HEK293 (cell line): ENCODE data around the gene SCRN2.
A peak's percentile ranks its signal among the peaks of the same experiment; 100 is the strongest.

Source experiments
- EGR2 ChIP-seq: fragments of 450-650 bp; formaldehyde crosslinking; IDR thresholded peaks from 2 replicates; pipeline ENCODE4 v1.5.1; 2016; ENCODE audit warnings: low read depth, missing biosample characterization, missing genetic modification characterization
- FEZF1 ChIP-seq: fragments of 450-650 bp; formaldehyde crosslinking; IDR thresholded peaks from 2 replicates; pipeline ENCODE4 v1.5.1; 2016; ENCODE audit warnings: missing biosample characterization, missing genetic modification characterization
- GLIS2 ChIP-seq: fragments of 450-650 bp; formaldehyde crosslinking; IDR thresholded peaks from 2 replicates; pipeline ENCODE4 v1.5.1; 2016; ENCODE audit warnings: missing biosample characterization, missing genetic modification characterization
- HIC1 ChIP-seq: fragments of 450-650 bp; formaldehyde crosslinking; IDR thresholded peaks from 2 replicates; pipeline ENCODE4 v1.5.1; 2016; ENCODE audit warnings: missing biosample characterization, missing genetic modification characterization
- IKZF3 ChIP-seq: fragments of 450-650 bp; IDR thresholded peaks from 2 replicates; pipeline ENCODE4 v1.5.0; 2018; ENCODE audit warnings: missing biosample characterization, mild to moderate bottlenecking, missing genetic modification characterization, moderate library complexity
- KLF10 ChIP-seq: fragments of 450-650 bp; IDR thresholded peaks from 2 replicates; pipeline ENCODE4 v1.5.1; 2018; ENCODE audit warnings: missing biosample characterization, mild to moderate bottlenecking, missing genetic modification characterization
- KLF16 ChIP-seq: fragments of 450-650 bp; formaldehyde crosslinking; IDR thresholded peaks from 2 replicates; pipeline ENCODE4 v1.5.1; 2017; ENCODE audit warnings: missing biosample characterization, missing genetic modification characterization
- SCRT1 ChIP-seq: fragments of 450-650 bp; formaldehyde crosslinking; IDR thresholded peaks from 2 replicates; pipeline ENCODE4 v1.5.1; 2016; ENCODE audit warnings: missing biosample characterization, missing genetic modification characterization, borderline replicate concordance
- ZBTB11 ChIP-seq: fragments of 450-650 bp; formaldehyde crosslinking; conservative IDR thresholded peaks from 2 replicates; pipeline ENCODE4 v1.5.1; 2016; ENCODE audit warnings: low read depth, missing biosample characterization, missing genetic modification characterization
- ZBTB44 ChIP-seq: fragments of 450-650 bp; IDR thresholded peaks from 2 replicates; pipeline ENCODE4 v1.5.1; 2018; ENCODE audit warnings: missing biosample characterization, mild to moderate bottlenecking, missing genetic modification characterization
- ZBTB48 ChIP-seq: fragments of 450-650 bp; formaldehyde crosslinking; IDR thresholded peaks from 2 replicates; pipeline ENCODE4 v1.5.1; 2016; ENCODE audit warnings: missing biosample characterization, missing genetic modification characterization
- ZNF10 ChIP-seq: fragments of 450-650 bp; formaldehyde crosslinking; IDR thresholded peaks from 2 replicates; pipeline ENCODE4 v1.5.1; 2017; ENCODE audit warnings: missing biosample characterization, missing genetic modification characterization
- ZNF16 ChIP-seq: fragments of 450-650 bp; formaldehyde crosslinking; IDR thresholded peaks from 2 replicates; pipeline ENCODE4 v1.5.1; 2016; ENCODE audit warnings: low read depth, missing biosample characterization, missing genetic modification characterization
- ZNF280D ChIP-seq: fragments of 450-650 bp; formaldehyde crosslinking; IDR thresholded peaks from 2 replicates; pipeline ENCODE4 v1.5.1; 2016; ENCODE audit warnings: missing biosample characterization, missing genetic modification characterization
- ZNF335 ChIP-seq: fragments of 450-650 bp; formaldehyde crosslinking; conservative IDR thresholded peaks from 2 replicates; pipeline ENCODE4 v1.5.1; 2016; ENCODE audit warnings: missing biosample characterization, missing genetic modification characterization
- ZNF350 ChIP-seq: fragments of 450-650 bp; formaldehyde crosslinking; IDR thresholded peaks from 2 replicates; pipeline ENCODE4 v1.5.0; 2017; ENCODE audit warnings: missing biosample characterization, mild to moderate bottlenecking, missing genetic modification characterization
- ZNF354C ChIP-seq: fragments of 450-650 bp; formaldehyde crosslinking; IDR thresholded peaks from 2 replicates; pipeline ENCODE4 v1.5.1; 2016; ENCODE audit warnings: missing biosample characterization, missing genetic modification characterization, low read depth, borderline replicate concordance
- ZNF366 ChIP-seq: fragments of 450-650 bp; formaldehyde crosslinking; conservative IDR thresholded peaks from 2 replicates; pipeline ENCODE4 v1.5.1; 2016; ENCODE audit warnings: missing biosample characterization, missing genetic modification characterization
- ZNF398 ChIP-seq: fragments of 450-650 bp; formaldehyde crosslinking; IDR thresholded peaks from 2 replicates; pipeline ENCODE4 v1.5.1; 2017; ENCODE audit warnings: missing biosample characterization, missing genetic modification characterization
- ZNF423 ChIP-seq: fragments of 450-650 bp; formaldehyde crosslinking; IDR thresholded peaks from 2 replicates; pipeline ENCODE4 v1.5.1; 2016; ENCODE audit warnings: missing biosample characterization, missing genetic modification characterization
- ZNF426 ChIP-seq: fragments of 450-650 bp; formaldehyde crosslinking; IDR thresholded peaks from 2 replicates; pipeline ENCODE4 v1.5.1; 2017; ENCODE audit warnings: missing biosample characterization, missing genetic modification characterization, mild to moderate bottlenecking, inconsistent platforms, moderate library complexity
- ZNF521 ChIP-seq: fragments of 450-650 bp; formaldehyde crosslinking; IDR thresholded peaks from 2 replicates; pipeline ENCODE4 v1.5.1; 2017; ENCODE audit warnings: missing biosample characterization, mild to moderate bottlenecking, missing genetic modification characterization
- ZNF600 ChIP-seq: fragments of 450-650 bp; formaldehyde crosslinking; IDR thresholded peaks from 2 replicates; pipeline ENCODE4 v1.5.1; 2016; ENCODE audit warnings: missing biosample characterization, missing genetic modification characterization
- ZNF837 ChIP-seq: fragments of 450-650 bp; formaldehyde crosslinking; IDR thresholded peaks from 2 replicates; pipeline ENCODE4 v1.5.1; 2016; ENCODE audit warnings: missing biosample characterization, missing genetic modification characterization
- TF ChIP-seq, protein P1 (sequence below): fragments of 450-650 bp; IDR thresholded peaks from 2 replicates; pipeline ENCODE4 v1.5.1; 2018; ENCODE audit warnings: missing biosample characterization, missing genetic modification characterization
- TF ChIP-seq, protein P2 (sequence below): fragments of 450-650 bp; formaldehyde crosslinking; optimal IDR thresholded peaks from 2 replicates; pipeline ENCODE3; 2016; ENCODE audit warnings: missing biosample characterization, mild to moderate bottlenecking, missing genetic modification characterization

Gene SCRN2

GRCh38 chr17:47888293-47888692, 47.2 kb upstream of the SCRN2 start (continued):
- TF ChIP-seq, protein P1, sequence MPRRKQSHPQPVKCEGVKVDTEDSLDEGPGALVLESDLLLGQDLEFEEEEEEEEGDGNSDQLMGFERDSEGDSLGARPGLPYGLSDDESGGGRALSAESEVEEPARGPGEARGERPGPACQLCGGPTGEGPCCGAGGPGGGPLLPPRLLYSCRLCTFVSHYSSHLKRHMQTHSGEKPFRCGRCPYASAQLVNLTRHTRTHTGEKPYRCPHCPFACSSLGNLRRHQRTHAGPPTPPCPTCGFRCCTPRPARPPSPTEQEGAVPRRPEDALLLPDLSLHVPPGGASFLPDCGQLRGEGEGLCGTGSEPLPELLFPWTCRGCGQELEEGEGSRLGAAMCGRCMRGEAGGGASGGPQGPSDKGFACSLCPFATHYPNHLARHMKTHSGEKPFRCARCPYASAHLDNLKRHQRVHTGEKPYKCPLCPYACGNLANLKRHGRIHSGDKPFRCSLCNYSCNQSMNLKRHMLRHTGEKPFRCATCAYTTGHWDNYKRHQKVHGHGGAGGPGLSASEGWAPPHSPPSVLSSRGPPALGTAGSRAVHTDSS, result no peak
- TF ChIP-seq ZNF600 (peak; percentile 87), ZBTB48 (no peak), KLF10 (tag by site-specific recombination) (no peak), GLIS2 (tag by site-specific recombination) (no peak), ZNF350 (tag by site-specific recombination) (no peak), HIC1 (tag by site-specific recombination) (no peak), ZBTB11 (tag by site-specific recombination) (no peak), ZNF398 (no peak), ZNF423 (tag by site-specific recombination) (no peak), ZNF354C (tag by site-specific recombination) (no peak), KLF16 (tag by site-specific recombination) (no peak), ZNF521 (tag by site-specific recombination) (no peak), IKZF3 (no peak), ZNF837 (tag by site-specific recombination) (no peak), FEZF1 (tag by site-specific recombination) (no peak), ZNF366 (no peak), ZNF280D (no peak), ZNF335 (peak; percentile 15), ZBTB44 (tag by site-specific recombination) (no peak), SCRT1 (no peak), EGR2 (peak; percentile 69; the same call in 1 of the 2 replicates), ZNF10 (no peak), ZNF16 (no peak), ZNF426 (tag by site-specific recombination) (no peak)
- TF ChIP-seq, protein P2, sequence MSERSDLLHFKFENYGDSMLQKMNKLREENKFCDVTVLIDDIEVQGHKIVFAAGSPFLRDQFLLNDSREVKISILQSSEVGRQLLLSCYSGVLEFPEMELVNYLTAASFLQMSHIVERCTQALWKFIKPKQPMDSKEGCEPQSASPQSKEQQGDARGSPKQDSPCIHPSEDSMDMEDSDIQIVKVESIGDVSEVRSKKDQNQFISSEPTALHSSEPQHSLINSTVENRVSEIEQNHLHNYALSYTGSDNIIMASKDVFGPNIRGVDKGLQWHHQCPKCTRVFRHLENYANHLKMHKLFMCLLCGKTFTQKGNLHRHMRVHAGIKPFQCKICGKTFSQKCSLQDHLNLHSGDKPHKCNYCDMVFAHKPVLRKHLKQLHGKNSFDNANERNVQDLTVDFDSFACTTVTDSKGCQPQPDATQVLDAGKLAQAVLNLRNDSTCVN (tag by site-specific recombination), result no peak
